Astrocyte of the hippocampus (primary cell): ENCODE data around the gene RPL11.
"Not testable (repeated sequence)": the region's sequence is repeated elsewhere in the genome, so short reads cannot be mapped to it uniquely, and the experiment has no call there.

Experiments
- DNase-seq: peaks from one replicate; pipeline ENCODE4 v3.0.0; 2011; ENCODE audit warnings: low read depth, low spot score

The RPL11 gene

GRCh38 chr1:23685197-23685596 lies 6.4 kb upstream of the RPL11 start:
- not testable (repeated sequence) for DNase-seq

GRCh38 chr1:23687680-23688079 lies 3.9 kb upstream of the RPL11 start:
- not testable (repeated sequence) for DNase-seq

GRCh38 chr1:23688281-23688680 lies 3.3 kb upstream of the RPL11 start:
- DNase-seq, result not testable (repeated sequence)

- peak; percentile 8 for DNase-seq
Observed at GRCh38 chr1:23692308-23692871, 784 bp downstream of the RPL11 start.

- DNase-seq, result no peak
Observed at GRCh38 chr1:23693599-23693998, 2.0 kb downstream of the RPL11 start.

GRCh38 chr1:23694371-23694770 lies 2.8 kb downstream of the RPL11 start:
- no peak for DNase-seq

- DNase-seq, result no peak
Observed at GRCh38 chr1:23695667-23696066, 4.1 kb downstream of the RPL11 start.

GRCh38 chr1:23696335-23696989 lies 4.9 kb downstream of the RPL11 start:
- DNase-seq, result no peak

- no peak for DNase-seq
Observed at GRCh38 chr1:23698466-23698865, 6.9 kb downstream of the RPL11 start.

GRCh38 chr1:23699280-23700179 lies 7.9 kb downstream of the RPL11 start:
- DNase-seq, result peak; percentile 20

- DNase-seq, result no peak
Observed at GRCh38 chr1:23701310-23701709, 9.7 kb downstream of the RPL11 start.

- DNase-seq, result no peak
Observed at GRCh38 chr1:23701996-23702395, 10.4 kb downstream of the RPL11 start.

- no peak for DNase-seq
Observed at GRCh38 chr1:23704834-23705495, 13.4 kb downstream of the RPL11 start.

- no peak for DNase-seq
Observed at GRCh38 chr1:23709229-23709628, 17.6 kb downstream of the RPL11 start.

GRCh38 chr1:23718482-23718881 lies 26.9 kb downstream of the RPL11 start:
- peak; percentile 43 for DNase-seq

GRCh38 chr1:23719162-23719820 lies 27.7 kb downstream of the RPL11 start:
- DNase-seq, result peak; percentile 27

- DNase-seq, result no peak
Observed at GRCh38 chr1:23720256-23720995, 28.8 kb downstream of the RPL11 start.

- DNase-seq, result no peak
Observed at GRCh38 chr1:23722652-23723051, 31.0 kb downstream of the RPL11 start.

- no peak for DNase-seq
Observed at GRCh38 chr1:23726686-23727085, 35.1 kb downstream of the RPL11 start.

GRCh38 chr1:23727362-23727811 lies 35.8 kb downstream of the RPL11 start:
- DNase-seq, result no peak
